IMR-90 (cell line): ENCODE measurements around the gene TJP3. TPM values are rescaled to one million over a fixed set of nuclear protein-coding genes. Genes with fewer than 3 reads are reported as not detected.

Source experiments
- ATAC-seq: fragments of 200-7000 bp; cut with Tn5 transposase; 2 replicates; pipeline ENCODE4 v1.9.1; 2020; ENCODE audit warnings: low read depth, mild to moderate bottlenecking, moderate library complexity
- BruUV-seq: library from RNA; stranded (reverse); fragments of 400-500 nt; replicated peaks from 2 replicates; lab custom pipeline; 2021; lab: Mats Ljungman, UMichigan
- CTCF ChIA-PET: fragments of 300-600 bp; formaldehyde crosslinking; extraction: SDS; loops from one replicate; lab custom pipeline; 2021; ENCODE audit warnings: antibody characterized with exemption; lab: Yijun Ruan, JAX
- POLR2A ChIA-PET: fragments of 300-600 bp; sonication (Branson Sonifier 250); formaldehyde crosslinking; loops from one replicate; lab custom pipeline; 2022; ENCODE audit warnings: antibody characterized with exemption; ENCODE audit not compliant: unreplicated experiment; lab: Charles Lee
- DNase-seq: peaks from one replicate; pipeline ENCODE4 v3.0.0; 2013
- H2AFZ ChIP-seq: replicated peaks from 2 replicates; pipeline ENCODE3; 2013; ENCODE audit warnings: low read length, mild to moderate bottlenecking; ENCODE audit not compliant: poor library complexity
- H2AK5ac ChIP-seq: 2 replicates; pipeline ENCODE4 v1.6.1; 2013; ENCODE audit warnings: low read depth, low read length, inconsistent platforms
- H2AK9ac ChIP-seq: replicated peaks from 2 replicates; pipeline ENCODE3; 2013; ENCODE audit warnings: mild to moderate bottlenecking, low read depth, low read length, moderate library complexity; ENCODE audit not compliant: poor library complexity
- H2BK120ac ChIP-seq: 2 replicates; pipeline ENCODE4 v1.6.1; 2013; ENCODE audit warnings: low read depth, low read length, inconsistent platforms
- H2BK15ac ChIP-seq: 3 replicates; pipeline ENCODE4 v1.6.1; 2013; ENCODE audit warnings: low read depth, low read length, inconsistent platforms
- H2BK20ac ChIP-seq: 2 replicates; pipeline ENCODE4 v1.6.1; 2013; ENCODE audit warnings: low read depth, mild to moderate bottlenecking, inconsistent platforms, low read length, moderate library complexity
- H2BK5ac ChIP-seq: 2 replicates; pipeline ENCODE4 v1.6.1; 2013; ENCODE audit warnings: mild to moderate bottlenecking, low read depth, low read length, inconsistent platforms; ENCODE audit not compliant: poor library complexity, severe bottlenecking
- H3K14ac ChIP-seq: replicated peaks from 2 replicates; pipeline ENCODE4 v1.6.1; 2013; ENCODE audit warnings: low read depth, low read length, inconsistent platforms
- H3K18ac ChIP-seq: 2 replicates; pipeline ENCODE4 v1.6.1; 2013; ENCODE audit warnings: low read depth, low read length, control low read depth
- H3K23ac ChIP-seq: 2 replicates; pipeline ENCODE4 v1.6.1; 2013; ENCODE audit warnings: low read depth, low read length, inconsistent platforms
- H3K27ac ChIP-seq: 2 replicates; pipeline ENCODE4 v1.5.1; 2013; ENCODE audit warnings: mild to moderate bottlenecking, control low read depth, low read length; ENCODE audit not compliant: insufficient read depth
- H3K27me3 ChIP-seq: 2 replicates; pipeline ENCODE4 v1.6.1; 2013; ENCODE audit warnings: low read length; ENCODE audit not compliant: control insufficient read depth, insufficient read depth
- H3K36me3 ChIP-seq: 2 replicates; pipeline ENCODE4 v1.6.1; 2013; ENCODE audit warnings: low read length, mixed read lengths; ENCODE audit not compliant: control insufficient read depth, insufficient read depth
- H3K4ac ChIP-seq: 2 replicates; pipeline ENCODE4 v1.6.1; 2013; ENCODE audit warnings: low read depth, low read length, inconsistent platforms
- H3K4me1 ChIP-seq: 2 replicates; pipeline ENCODE4 v1.6.1; 2013; ENCODE audit warnings: low read length, mixed read lengths; ENCODE audit not compliant: control insufficient read depth, insufficient read depth
- H3K4me2 ChIP-seq: 2 replicates; pipeline ENCODE4 v1.6.1; 2013; ENCODE audit warnings: low read depth, mild to moderate bottlenecking, control low read depth, low read length, moderate library complexity
- H3K4me3 ChIP-seq: 2 replicates; pipeline ENCODE4 v1.5.1; 2013; ENCODE audit warnings: low read depth, mild to moderate bottlenecking, control low read depth, low read length, moderate library complexity; ENCODE audit not compliant: insufficient read depth
- H3K56ac ChIP-seq: 2 replicates; pipeline ENCODE4 v1.6.1; 2013; ENCODE audit warnings: low read length, inconsistent platforms; ENCODE audit not compliant: insufficient read depth; ENCODE audit errors: extremely low read depth
- H3K79me1 ChIP-seq, 2 experiments: 2 replicates each; pipeline ENCODE4 v1.6.1; 2013; ENCODE audit warnings: low read length in 2 of 2, inconsistent platforms in 1 of 2, low read depth in 1 of 2
- H3K9ac ChIP-seq: 2 replicates; pipeline ENCODE4 v1.6.1; 2013; ENCODE audit warnings: low read depth, low read length, control low read depth
- H3K9me1 ChIP-seq: 2 replicates; pipeline ENCODE4 v1.6.1; 2013; ENCODE audit warnings: low read length, inconsistent platforms; ENCODE audit not compliant: insufficient read depth
- H3K9me3 ChIP-seq: 2 replicates; pipeline ENCODE4 v1.6.1; 2013; ENCODE audit warnings: low read length; ENCODE audit not compliant: control insufficient read depth, insufficient read depth
- H4K20me1 ChIP-seq: 2 replicates; pipeline ENCODE4 v1.6.1; 2013; ENCODE audit warnings: low read length, inconsistent platforms; ENCODE audit not compliant: insufficient read depth
- H4K5ac ChIP-seq: 2 replicates; pipeline ENCODE4 v1.6.1; 2013; ENCODE audit warnings: mild to moderate bottlenecking, low read depth, low read length, control low read depth
- H4K8ac ChIP-seq, 2 experiments: 2 replicates each; pipeline ENCODE4 v1.6.1; 2013; ENCODE audit warnings: low read depth in 2 of 2, low read length in 2 of 2, control low read depth in 1 of 2, inconsistent platforms in 1 of 2
- H4K91ac ChIP-seq: 2 replicates; pipeline ENCODE4 v1.6.1; 2013; ENCODE audit warnings: low read depth, low read length, inconsistent platforms; ENCODE audit not compliant: insufficient read depth
- BHLHE40 ChIP-seq: fragments of 150-350 bp; IDR thresholded peaks from 2 replicates; pipeline ENCODE4 v1.6.1; 2016; ENCODE audit warnings: mild to moderate bottlenecking, low read depth, low read length
- CEBPB ChIP-seq: IDR thresholded peaks from 2 replicates; pipeline ENCODE4 v1.6.1; 2012; ENCODE audit warnings: low read depth, low read length, improper control_type of control experiment
- CHD1 ChIP-seq: IDR thresholded peaks from 2 replicates; pipeline ENCODE4 v1.6.1; 2012; ENCODE audit warnings: low read depth, low read length, improper control_type of control experiment
- CTCF ChIP-seq: conservative IDR thresholded peaks from 2 replicates; pipeline ENCODE4 v1.5.1; 2012; ENCODE audit warnings: mild to moderate bottlenecking, low read depth, low read length, improper control_type of control experiment
- ELK1 ChIP-seq: fragments of 150-350 bp; IDR thresholded peaks from 2 replicates; pipeline ENCODE4 v1.6.1; 2016; ENCODE audit warnings: low read depth, mild to moderate bottlenecking, low read length, moderate library complexity, borderline replicate concordance
- FOS ChIP-seq: fragments of 150-350 bp; IDR thresholded peaks from 2 replicates; pipeline ENCODE4 v1.6.1; 2016; ENCODE audit warnings: low read depth, low read length
- MAFK ChIP-seq: IDR thresholded peaks from 2 replicates; pipeline ENCODE4 v1.6.1; 2012; ENCODE audit warnings: low read depth, low read length, improper control_type of control experiment
- MAZ ChIP-seq: IDR thresholded peaks from 2 replicates; pipeline ENCODE4 v1.6.1; 2012; ENCODE audit warnings: low read depth, mild to moderate bottlenecking, low read length, improper control_type of control experiment, moderate library complexity, borderline replicate concordance
- MXI1 ChIP-seq: IDR thresholded peaks from 2 replicates; pipeline ENCODE4 v1.6.1; 2012; ENCODE audit warnings: low read depth, mild to moderate bottlenecking, low read length, moderate library complexity, borderline replicate concordance
- POLR2A ChIP-seq: IDR thresholded peaks from 2 replicates; pipeline ENCODE4 v1.6.1; 2012; ENCODE audit warnings: mild to moderate bottlenecking, low read depth, low read length
- RCOR1 ChIP-seq: IDR thresholded peaks from 2 replicates; pipeline ENCODE4 v1.6.1; 2012; ENCODE audit warnings: mild to moderate bottlenecking, low read length, improper control_type of control experiment; ENCODE audit not compliant: insufficient replicate concordance
- RFX5 ChIP-seq: IDR thresholded peaks from 2 replicates; pipeline ENCODE4 v1.8.0; 2012; ENCODE audit warnings: low read depth, mild to moderate bottlenecking, low read length, moderate library complexity
- SMC3 ChIP-seq: fragments of 150-350 bp; IDR thresholded peaks from 2 replicates; pipeline ENCODE4 v1.6.1; 2016; ENCODE audit warnings: low read depth, mild to moderate bottlenecking, antibody characterized with exemption, low read length, moderate library complexity
- USF2 ChIP-seq: fragments of 150-350 bp; IDR thresholded peaks from 2 replicates; pipeline ENCODE4 v1.6.1; 2017; ENCODE audit warnings: mild to moderate bottlenecking, antibody characterized with exemption, low read length, low read depth
- WGBS, 2 experiments: methylation state at CpG; one replicate each; pipeline versions ENCODE4 v1.1.5 to v1.1.7; 2013; ENCODE audit warnings: missing lambda C conversion rate in 2 of 2; ENCODE audit not compliant: insufficient read length in 1 of 2; ENCODE audit errors: extremely low coverage in 2 of 2; 5-methylcytosine and 5-hydroxymethylcytosine counted together
- dilution Hi-C: fragments of 300-500 bp; cut with HindIII; formaldehyde crosslinking; loops from one replicate; pipeline ENCODE4 v1.14.3; 2018; ENCODE audit warnings: low sequenced_read_pairs; ENCODE audit not compliant: unreplicated experiment
- in situ Hi-C: fragments of 300-500 bp; cut with MboI; formaldehyde crosslinking; loops from 3 replicates; pipeline ENCODE4 v1.14.3; 2019; ENCODE audit warnings: low sequenced_read_pairs, inconsistent platforms, mixed read lengths
- intact Hi-C: fragments of 100-400 bp; cut with micrococcal nuclease; formaldehyde crosslinking; loops from 2 replicates; pipeline ENCODE4 v1.10.0; 2022
- polyA plus RNA-seq, 3 experiments: library from polyadenylated mRNA; depleted of rRNA; stranded (reverse); fragments of >200 nt; gene quantifications; 2 replicates each; pipeline ENCODE4 v1.2.3, GENCODE V29; 2012; ENCODE audit warnings: low replicate concordance in 1 of 3
- total RNA-seq: library from RNA; depleted of rRNA; stranded (reverse); fragments of >200 nt; gene quantifications from 2 replicates; pipeline ENCODE4 v1.2.3, GENCODE V29; 2012

The TJP3 gene
- total and polyA plus RNA-seq, 2 of the 4 experiments (the other 2 are of a cell fraction), result not detected

GRCh38 chr19:3687774-3688706 lies 20.1 kb upstream of the TJP3 start:
- peaks cover 6% of the 10 kb centered on the region for H3K9me3 ChIP-seq
- 59% methylated on average over 21 of the region's 55 CpGs; no CpG with 5 or more reads in 1 of the 2 experiments for WGBS, 2 experiments
- H3K36me3 ChIP-seq, result peaks cover 17% of the 10 kb centered on the region
- H3K9me1 ChIP-seq, result peaks cover 8% of the 10 kb centered on the region
- H4K91ac ChIP-seq, result no peak overlapping the region
- no peak overlapping the region for H2BK5ac ChIP-seq
- no peaks in the 10 kb centered on the region for H3K27me3 ChIP-seq
- peaks cover 35 to 68% of the 10 kb centered on the region in 2 experiments for H3K79me1 ChIP-seq
- no peak for DNase-seq
- ChIA-PET POLR2A (no interaction called here), CTCF (interaction anchor here (0.6 to 1.0 kb wide), 2 partner anchors 134 to 300 kb away, joined by 3 read pairs; no protein-coding TSS in a partner anchor)
- H4K5ac ChIP-seq, result no peak overlapping the region
- H3K56ac ChIP-seq, result no peak overlapping the region
- H4K20me1 ChIP-seq, result peaks cover 70% of the 10 kb centered on the region
- H3K4me2 ChIP-seq, result no peak overlapping the region
- no TSS peak for BruUV-seq
- dilution Hi-C loops (no loop called here), in situ Hi-C loops (no loop called here), intact Hi-C loops (no loop called here)
- H2AK9ac ChIP-seq, result no peak overlapping the region
- no peak overlapping the region for H2AFZ ChIP-seq
- H3K4me1 ChIP-seq, result peaks cover 7% of the 10 kb centered on the region; the same call in 1 of the 2 replicates
- H2BK20ac ChIP-seq, result no peak overlapping the region
- no peak overlapping the region for H3K4ac ChIP-seq
- no peak overlapping the region for H2AK5ac ChIP-seq
- ATAC-seq, result no peak
- H2BK15ac ChIP-seq, result no peak overlapping the region
- no peak overlapping the region for H3K27ac ChIP-seq
- H3K23ac ChIP-seq, result no peak overlapping the region
- H4K8ac ChIP-seq, result no peak overlapping the region
- H2BK120ac ChIP-seq, result no peak overlapping the region
- no peak overlapping the region for H3K18ac ChIP-seq
- no peak overlapping the region for H3K14ac ChIP-seq
- no peak overlapping the region for H3K4me3 ChIP-seq
- H3K9ac ChIP-seq, result no peak overlapping the region
- TF ChIP-seq CTCF (no peak), BHLHE40 (no peak), MAZ (no peak), USF2 (no peak), SMC3 (no peak), MXI1 (no peak), FOS (no peak), CEBPB (no peak), POLR2A (no peak), RCOR1 (no peak), RFX5 (no peak), CHD1 (no peak), MAFK (no peak), ELK1 (no peak)
